ENCODE data around the gene SACS. TPM values are rescaled to one million over a fixed set of nuclear protein-coding genes. Genes with fewer than 3 reads are reported as not detected.

SACS gene
- total RNA-seq, 1 experiment from 2014 or later = 19.8 TPM

DNA sequence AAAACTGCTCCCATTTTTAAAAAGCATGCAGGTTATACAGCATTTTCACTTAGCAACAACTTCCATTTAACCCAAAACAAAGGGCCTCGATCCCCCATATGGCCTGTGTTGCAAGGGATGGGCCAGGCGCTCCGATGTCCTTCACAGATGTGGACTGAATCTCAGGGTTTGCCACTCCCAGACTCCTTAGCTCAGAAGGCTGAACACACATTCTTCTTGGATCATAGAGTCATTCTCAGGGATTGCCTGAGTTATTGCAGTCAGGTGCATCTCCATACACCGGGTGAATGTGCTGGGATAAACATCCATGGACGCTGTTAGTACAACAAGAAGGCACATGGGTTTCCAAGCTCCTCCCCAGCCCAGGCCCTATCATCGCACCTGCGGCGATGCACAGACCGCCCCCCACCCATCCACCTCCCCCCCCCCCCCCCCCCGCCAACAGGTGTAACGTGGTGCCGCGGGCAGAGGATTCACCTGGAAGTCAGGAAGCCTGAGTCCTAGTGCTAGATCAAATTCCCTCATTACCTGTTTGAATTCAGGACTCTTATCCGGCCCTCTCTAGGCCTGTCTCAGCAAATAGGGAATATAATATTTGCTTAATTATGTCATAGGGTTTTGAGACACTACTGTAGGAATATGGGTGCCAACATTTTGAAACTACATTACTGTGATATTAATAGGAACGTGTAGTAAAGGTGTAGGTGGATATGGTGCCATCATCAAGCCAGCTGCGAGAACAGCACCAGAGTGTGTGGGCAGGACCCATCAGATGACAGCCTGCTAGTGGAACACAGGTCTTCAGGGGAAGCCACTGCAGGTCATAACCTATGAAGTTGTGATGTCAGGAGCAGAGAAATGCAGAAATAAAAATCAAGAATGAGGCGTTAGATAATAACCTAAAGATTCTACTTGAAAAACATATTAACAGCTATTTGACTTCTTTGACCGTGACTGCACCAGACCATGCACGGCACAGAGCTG, 110.9 kb downstream of the SACS start:
- intact Hi-C loops (cut with micrococcal nuclease; ENCODE audit: unreplicated experiment) = no loop called here
- BruUV-seq (replicated peaks) = no TSS peak
- Histone ChIP-seq H3K4me3 (ENCODE audit: low read depth in 2 of 2, low read length in 2 of 2) (no peak overlapping the region), H3K9me3 (ENCODE audit: control insufficient read depth, insufficient read depth, low read depth, low read length) (no peaks in the 10 kb centered on the region), H3K4me1 (ENCODE audit: control insufficient read depth, insufficient read depth, low read length) (peaks cover 4% of the 10 kb centered on the region), H3K36me3 (ENCODE audit: control insufficient read depth, insufficient read depth, low read length) (no peaks in the 10 kb centered on the region), H3K27ac (ENCODE audit: low read length) (no peak overlapping the region), H3K27me3 (ENCODE audit: control insufficient read depth, insufficient read depth, low read length) (no peaks in the 10 kb centered on the region)
- POLR2A ChIA-PET = no interaction called here
- TF ChIP-seq, protein P1, sequence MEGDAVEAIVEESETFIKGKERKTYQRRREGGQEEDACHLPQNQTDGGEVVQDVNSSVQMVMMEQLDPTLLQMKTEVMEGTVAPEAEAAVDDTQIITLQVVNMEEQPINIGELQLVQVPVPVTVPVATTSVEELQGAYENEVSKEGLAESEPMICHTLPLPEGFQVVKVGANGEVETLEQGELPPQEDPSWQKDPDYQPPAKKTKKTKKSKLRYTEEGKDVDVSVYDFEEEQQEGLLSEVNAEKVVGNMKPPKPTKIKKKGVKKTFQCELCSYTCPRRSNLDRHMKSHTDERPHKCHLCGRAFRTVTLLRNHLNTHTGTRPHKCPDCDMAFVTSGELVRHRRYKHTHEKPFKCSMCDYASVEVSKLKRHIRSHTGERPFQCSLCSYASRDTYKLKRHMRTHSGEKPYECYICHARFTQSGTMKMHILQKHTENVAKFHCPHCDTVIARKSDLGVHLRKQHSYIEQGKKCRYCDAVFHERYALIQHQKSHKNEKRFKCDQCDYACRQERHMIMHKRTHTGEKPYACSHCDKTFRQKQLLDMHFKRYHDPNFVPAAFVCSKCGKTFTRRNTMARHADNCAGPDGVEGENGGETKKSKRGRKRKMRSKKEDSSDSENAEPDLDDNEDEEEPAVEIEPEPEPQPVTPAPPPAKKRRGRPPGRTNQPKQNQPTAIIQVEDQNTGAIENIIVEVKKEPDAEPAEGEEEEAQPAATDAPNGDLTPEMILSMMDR (IDR thresholded peaks at IDR 0.05) = no peak
- TF ChIP-seq SIN3A (IDR thresholded peaks at IDR 0.05; ENCODE audit: borderline replicate concordance, insufficient read depth, low read depth, low read length) (no peak), POLR2AphosphoS5 (IDR thresholded peaks at IDR 0.05; ENCODE audit: low read depth, low read length) (no peak), TCF7L2 (IDR thresholded peaks at IDR 0.05; ENCODE audit: low read depth, low read length) (no peak)
- TF ChIP-seq, protein P2, sequence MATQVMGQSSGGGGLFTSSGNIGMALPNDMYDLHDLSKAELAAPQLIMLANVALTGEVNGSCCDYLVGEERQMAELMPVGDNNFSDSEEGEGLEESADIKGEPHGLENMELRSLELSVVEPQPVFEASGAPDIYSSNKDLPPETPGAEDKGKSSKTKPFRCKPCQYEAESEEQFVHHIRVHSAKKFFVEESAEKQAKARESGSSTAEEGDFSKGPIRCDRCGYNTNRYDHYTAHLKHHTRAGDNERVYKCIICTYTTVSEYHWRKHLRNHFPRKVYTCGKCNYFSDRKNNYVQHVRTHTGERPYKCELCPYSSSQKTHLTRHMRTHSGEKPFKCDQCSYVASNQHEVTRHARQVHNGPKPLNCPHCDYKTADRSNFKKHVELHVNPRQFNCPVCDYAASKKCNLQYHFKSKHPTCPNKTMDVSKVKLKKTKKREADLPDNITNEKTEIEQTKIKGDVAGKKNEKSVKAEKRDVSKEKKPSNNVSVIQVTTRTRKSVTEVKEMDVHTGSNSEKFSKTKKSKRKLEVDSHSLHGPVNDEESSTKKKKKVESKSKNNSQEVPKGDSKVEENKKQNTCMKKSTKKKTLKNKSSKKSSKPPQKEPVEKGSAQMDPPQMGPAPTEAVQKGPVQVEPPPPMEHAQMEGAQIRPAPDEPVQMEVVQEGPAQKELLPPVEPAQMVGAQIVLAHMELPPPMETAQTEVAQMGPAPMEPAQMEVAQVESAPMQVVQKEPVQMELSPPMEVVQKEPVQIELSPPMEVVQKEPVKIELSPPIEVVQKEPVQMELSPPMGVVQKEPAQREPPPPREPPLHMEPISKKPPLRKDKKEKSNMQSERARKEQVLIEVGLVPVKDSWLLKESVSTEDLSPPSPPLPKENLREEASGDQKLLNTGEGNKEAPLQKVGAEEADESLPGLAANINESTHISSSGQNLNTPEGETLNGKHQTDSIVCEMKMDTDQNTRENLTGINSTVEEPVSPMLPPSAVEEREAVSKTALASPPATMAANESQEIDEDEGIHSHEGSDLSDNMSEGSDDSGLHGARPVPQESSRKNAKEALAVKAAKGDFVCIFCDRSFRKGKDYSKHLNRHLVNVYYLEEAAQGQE (IDR thresholded peaks at IDR 0.05; ENCODE audit: insufficient read depth in 1 of 2, low read depth in 2 of 2, low read length in 1 of 2) = no peak
- CTCF ChIA-PET = interaction anchor here (0.6 kb wide), 1 partner anchor 838 kb away, joined by 3 read pairs; no protein-coding TSS in a partner anchor
- in situ Hi-C loops (cut with HindIII; ENCODE audit: low pct_unique_long_range_greater_than_20kb, low sequenced_read_pairs) = no loop called here
- ATAC-seq (no peak), DNase-seq (ENCODE audit: low read depth, low spot score) (no peak)

GRCh38 chr13:23321535-23322241, 111.8 kb downstream of the SACS start:
- DNase-seq (ENCODE audit: low read depth, low spot score) (peak; percentile 69), ATAC-seq (peak; percentile 95)
- H3K4me3 ChIP-seq (ENCODE audit: low read depth in 2 of 2, low read length in 2 of 2) = peak overlapping the region; percentile 7 to 26; a peak in 2 of 4 replicates
- H3K9me3 ChIP-seq (ENCODE audit: control insufficient read depth, insufficient read depth, low read depth, low read length) = no peaks in the 10 kb centered on the region
- H3K36me3 ChIP-seq (ENCODE audit: control insufficient read depth, insufficient read depth, low read length) = no peaks in the 10 kb centered on the region
- in situ Hi-C loops (cut with HindIII; ENCODE audit: low pct_unique_long_range_greater_than_20kb, low sequenced_read_pairs) (no loop called here), intact Hi-C loops (cut with micrococcal nuclease; ENCODE audit: unreplicated experiment) (no loop called here)
- TF ChIP-seq SIN3A (IDR thresholded peaks at IDR 0.05; ENCODE audit: borderline replicate concordance, insufficient read depth, low read depth, low read length) (no peak), POLR2AphosphoS5 (IDR thresholded peaks at IDR 0.05; ENCODE audit: low read depth, low read length) (no peak), TCF7L2 (IDR thresholded peaks at IDR 0.05; ENCODE audit: low read depth, low read length) (no peak)
- TF ChIP-seq, protein P2 (IDR thresholded peaks at IDR 0.05; ENCODE audit: insufficient read depth in 1 of 2, low read depth in 2 of 2, low read length in 1 of 2) = no peak
- TF ChIP-seq, protein P1 (IDR thresholded peaks at IDR 0.05) = no peak
- no TSS peak for BruUV-seq (replicated peaks)
- no peaks in the 10 kb centered on the region for H3K27me3 ChIP-seq (ENCODE audit: control insufficient read depth, insufficient read depth, low read length)
- peaks cover 4% of the 10 kb centered on the region; the same call in 1 of the 2 replicates for H3K4me1 ChIP-seq (ENCODE audit: control insufficient read depth, insufficient read depth, low read length)
- ChIA-PET POLR2A (no interaction called here), CTCF (interaction anchor here (0.6 to 0.8 kb wide), 2 partner anchors 520 to 839 kb away, joined by 3 to 6 read pairs; no protein-coding TSS in a partner anchor)
- no peak overlapping the region for H3K27ac ChIP-seq (ENCODE audit: low read length)

Data from Panc1 (cell line).